HL-60 (cell line): ENCODE results near the gene ANKRD44.

Experiments used
- POLR2AphosphoS5 ChIP-seq: IDR thresholded peaks from 2 replicates; pipeline ENCODE4 v1.6.1; 2012; ENCODE audit warnings: low read depth
- TF ChIP-seq, protein P1 (sequence below): IDR thresholded peaks from one replicate; pipeline ENCODE4 v1.5.1; 2011; ENCODE audit warnings: low read length, control low read depth, inconsistent platforms; ENCODE audit not compliant: insufficient read depth

DNA sequence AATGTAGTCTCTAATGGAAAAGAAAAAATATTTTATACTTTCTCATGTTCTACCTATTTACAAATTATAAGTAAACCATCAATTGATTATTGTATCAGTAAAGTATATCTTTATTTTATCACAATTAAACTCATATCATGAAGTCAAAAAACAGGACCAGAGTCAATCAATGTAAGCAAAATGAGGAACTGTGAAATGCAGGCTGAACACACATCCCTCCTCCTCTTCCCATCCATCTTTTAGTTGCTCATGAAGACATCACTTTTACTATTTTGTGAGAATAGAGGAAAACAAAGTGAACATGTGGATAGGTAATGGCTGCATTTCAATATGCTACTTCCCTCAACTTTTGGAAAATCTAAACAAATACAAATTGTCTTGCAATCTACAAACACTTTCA is 195.3 kb downstream of the ANKRD44 start:
- TF ChIP-seq, protein P1, sequence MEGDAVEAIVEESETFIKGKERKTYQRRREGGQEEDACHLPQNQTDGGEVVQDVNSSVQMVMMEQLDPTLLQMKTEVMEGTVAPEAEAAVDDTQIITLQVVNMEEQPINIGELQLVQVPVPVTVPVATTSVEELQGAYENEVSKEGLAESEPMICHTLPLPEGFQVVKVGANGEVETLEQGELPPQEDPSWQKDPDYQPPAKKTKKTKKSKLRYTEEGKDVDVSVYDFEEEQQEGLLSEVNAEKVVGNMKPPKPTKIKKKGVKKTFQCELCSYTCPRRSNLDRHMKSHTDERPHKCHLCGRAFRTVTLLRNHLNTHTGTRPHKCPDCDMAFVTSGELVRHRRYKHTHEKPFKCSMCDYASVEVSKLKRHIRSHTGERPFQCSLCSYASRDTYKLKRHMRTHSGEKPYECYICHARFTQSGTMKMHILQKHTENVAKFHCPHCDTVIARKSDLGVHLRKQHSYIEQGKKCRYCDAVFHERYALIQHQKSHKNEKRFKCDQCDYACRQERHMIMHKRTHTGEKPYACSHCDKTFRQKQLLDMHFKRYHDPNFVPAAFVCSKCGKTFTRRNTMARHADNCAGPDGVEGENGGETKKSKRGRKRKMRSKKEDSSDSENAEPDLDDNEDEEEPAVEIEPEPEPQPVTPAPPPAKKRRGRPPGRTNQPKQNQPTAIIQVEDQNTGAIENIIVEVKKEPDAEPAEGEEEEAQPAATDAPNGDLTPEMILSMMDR = no peak
- TF ChIP-seq POLR2AphosphoS5 = no peak
